ENCODE results near the gene PRKCZ.
A peak's percentile ranks its signal among the peaks of the same experiment; 100 is the strongest.

Gene PRKCZ

DNA sequence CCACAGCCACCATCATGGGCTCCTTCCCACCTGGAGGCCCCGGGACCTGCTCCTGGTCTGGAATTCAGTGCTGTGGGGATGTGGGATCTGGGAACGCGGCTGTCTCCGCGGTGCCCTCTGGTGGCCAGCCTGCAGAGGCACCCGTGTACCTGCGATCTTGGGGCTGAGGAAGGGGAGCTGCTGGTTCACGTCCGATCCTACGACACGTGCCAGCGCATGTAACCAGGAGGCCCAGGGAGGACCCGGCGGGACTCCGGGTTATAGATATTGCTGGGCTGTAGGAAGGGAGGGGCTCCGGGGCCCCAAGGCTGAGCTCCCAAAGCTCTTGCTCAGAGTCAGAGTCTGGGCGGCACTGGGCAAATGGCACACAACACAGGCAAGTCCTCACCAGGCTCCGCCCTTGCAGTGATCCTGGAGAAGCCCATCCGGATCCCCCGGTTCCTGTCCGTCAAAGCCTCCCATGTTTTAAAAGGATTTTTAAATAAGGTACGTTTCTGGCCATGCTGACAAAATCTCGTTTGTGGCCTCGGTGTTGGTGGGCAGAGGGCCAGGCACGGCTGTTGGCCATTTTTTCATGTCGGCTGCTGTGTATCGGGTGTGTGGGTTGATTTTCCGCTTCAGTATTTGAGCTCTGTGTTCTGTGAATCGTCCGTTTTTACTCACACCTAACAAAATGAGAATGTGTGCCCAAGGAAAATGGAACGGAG, 124.3 kb downstream of the PRKCZ start:
- Mint-ChIP-seq H3K4me3 (peak overlapping the region in 1 of 3 experiments; percentile 28), H3K27me3 (ENCODE audit: low read depth) (peaks cover 7% of the 10 kb centered on the region), H3K36me3 (ENCODE audit: low read depth) (peaks cover 4% of the 10 kb centered on the region), H3K9me3 (no peaks in the 10 kb centered on the region), H3K4me1 (peaks cover 29% of the 10 kb centered on the region), H3K27ac (peak overlapping the region in 1 of 3 experiments; percentile 23)
- TF ChIP-seq, protein P1, sequence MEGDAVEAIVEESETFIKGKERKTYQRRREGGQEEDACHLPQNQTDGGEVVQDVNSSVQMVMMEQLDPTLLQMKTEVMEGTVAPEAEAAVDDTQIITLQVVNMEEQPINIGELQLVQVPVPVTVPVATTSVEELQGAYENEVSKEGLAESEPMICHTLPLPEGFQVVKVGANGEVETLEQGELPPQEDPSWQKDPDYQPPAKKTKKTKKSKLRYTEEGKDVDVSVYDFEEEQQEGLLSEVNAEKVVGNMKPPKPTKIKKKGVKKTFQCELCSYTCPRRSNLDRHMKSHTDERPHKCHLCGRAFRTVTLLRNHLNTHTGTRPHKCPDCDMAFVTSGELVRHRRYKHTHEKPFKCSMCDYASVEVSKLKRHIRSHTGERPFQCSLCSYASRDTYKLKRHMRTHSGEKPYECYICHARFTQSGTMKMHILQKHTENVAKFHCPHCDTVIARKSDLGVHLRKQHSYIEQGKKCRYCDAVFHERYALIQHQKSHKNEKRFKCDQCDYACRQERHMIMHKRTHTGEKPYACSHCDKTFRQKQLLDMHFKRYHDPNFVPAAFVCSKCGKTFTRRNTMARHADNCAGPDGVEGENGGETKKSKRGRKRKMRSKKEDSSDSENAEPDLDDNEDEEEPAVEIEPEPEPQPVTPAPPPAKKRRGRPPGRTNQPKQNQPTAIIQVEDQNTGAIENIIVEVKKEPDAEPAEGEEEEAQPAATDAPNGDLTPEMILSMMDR (IDR thresholded peaks at IDR 0.05; ENCODE audit: unreplicated experiment in 3 of 3): peak; percentile 87 to 89 (median 88)

DNA sequence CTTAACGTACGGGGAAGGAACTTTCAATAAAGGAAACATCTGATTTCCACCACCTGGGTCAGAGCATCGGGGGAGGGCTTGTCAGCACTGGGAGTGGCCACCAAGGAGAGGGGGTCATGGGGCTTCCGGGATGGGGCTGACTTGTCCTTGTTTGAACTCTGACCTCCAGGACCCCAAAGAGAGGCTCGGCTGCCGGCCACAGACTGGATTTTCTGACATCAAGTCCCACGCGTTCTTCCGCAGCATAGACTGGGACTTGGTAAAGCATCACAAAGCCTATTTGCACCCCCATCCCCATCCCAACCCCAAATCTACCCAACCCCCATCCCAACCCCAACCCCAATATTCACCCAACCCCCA, 124.8 kb downstream of the PRKCZ start:
- no peaks in the 10 kb centered on the region for H3K9me3 Mint-ChIP-seq
- peak overlapping the region in 1 of 3 experiments; percentile 23 for H3K27ac Mint-ChIP-seq
- H3K36me3 Mint-ChIP-seq (ENCODE audit: low read depth): peaks cover 7% of the 10 kb centered on the region
- H3K4me1 Mint-ChIP-seq: peaks cover 30% of the 10 kb centered on the region
- H3K27me3 Mint-ChIP-seq (ENCODE audit: low read depth): peaks cover 7% of the 10 kb centered on the region
- peak overlapping the region in 1 of 3 experiments; percentile 28 for H3K4me3 Mint-ChIP-seq
- TF ChIP-seq, protein P1 (IDR thresholded peaks at IDR 0.05; ENCODE audit: unreplicated experiment in 3 of 3): no peak

DNA sequence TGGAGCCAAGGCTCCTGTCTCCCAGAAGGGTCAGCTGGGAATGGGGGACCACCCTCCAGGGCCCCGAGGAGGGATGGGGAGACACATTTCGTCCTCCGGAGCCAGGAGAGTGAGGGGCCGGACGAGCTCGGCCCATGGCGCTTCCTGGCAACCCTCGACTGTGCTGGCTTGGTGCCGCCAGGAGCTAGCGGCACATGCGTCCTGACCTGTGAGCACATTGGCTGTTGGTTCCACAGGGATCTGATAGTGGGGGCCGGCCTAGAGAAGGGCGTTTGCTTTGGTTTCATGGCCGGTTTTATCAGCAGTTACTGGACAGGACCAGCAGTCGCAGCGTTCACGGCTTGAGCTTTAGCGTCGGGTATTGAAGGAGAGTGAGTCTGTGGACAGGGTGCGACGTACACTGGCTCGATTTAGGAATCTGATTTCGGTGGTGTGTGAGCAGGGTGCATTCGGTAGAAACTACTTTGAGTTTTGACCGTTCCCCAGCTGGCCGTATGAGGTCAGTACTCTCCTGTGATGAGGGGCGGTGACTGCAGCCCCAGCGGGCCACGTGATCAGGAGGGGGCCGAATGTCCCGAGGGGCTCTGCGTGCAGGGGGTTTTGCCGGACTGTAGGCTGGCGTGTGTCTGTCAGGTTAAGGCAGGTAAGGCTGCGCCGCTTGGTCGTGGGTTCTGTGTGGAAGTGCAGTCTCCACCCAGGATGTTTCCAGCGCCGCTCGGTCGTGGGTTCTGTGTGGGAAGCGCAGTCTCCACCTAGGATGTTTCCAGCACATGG, 125.7 kb downstream of the PRKCZ start:
- H3K4me1 Mint-ChIP-seq: peaks cover 25% of the 10 kb centered on the region
- H3K4me3 Mint-ChIP-seq: no peak overlapping the region
- H3K36me3 Mint-ChIP-seq (ENCODE audit: low read depth): peaks cover 7% of the 10 kb centered on the region
- peaks cover 3% of the 10 kb centered on the region for H3K27me3 Mint-ChIP-seq (ENCODE audit: low read depth)
- H3K27ac Mint-ChIP-seq: peak overlapping the region in 2 of 3 experiments; percentile 29 to 69
- no peaks in the 10 kb centered on the region for H3K9me3 Mint-ChIP-seq
- TF ChIP-seq, protein P1 (IDR thresholded peaks at IDR 0.05; ENCODE audit: unreplicated experiment in 3 of 3): no peak

DNA sequence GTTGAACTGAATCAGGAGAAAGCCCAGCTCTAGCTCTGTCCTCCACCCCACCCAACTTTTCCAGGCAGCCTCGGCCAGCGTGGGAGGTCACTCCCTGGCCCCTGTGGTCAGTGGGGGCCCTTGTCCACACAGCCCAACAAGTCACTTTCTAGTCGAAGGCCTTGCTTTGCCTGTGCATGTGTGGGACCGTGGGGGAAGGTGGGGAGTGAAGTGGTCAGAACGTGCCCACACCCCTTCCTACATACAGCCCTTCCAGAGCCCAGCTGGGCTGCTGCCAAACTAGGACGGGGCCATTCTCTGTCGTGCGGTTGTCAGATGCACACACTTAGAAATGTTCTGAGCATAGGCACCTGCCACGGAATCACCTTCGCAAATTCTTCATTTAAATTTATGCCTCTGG, 126.4 kb downstream of the PRKCZ start:
- TF ChIP-seq, protein P1 (IDR thresholded peaks at IDR 0.05; ENCODE audit: unreplicated experiment in 3 of 3): no peak
- Mint-ChIP-seq H3K4me1 (peaks cover 25% of the 10 kb centered on the region), H3K27ac (peak overlapping the region in 1 of 3 experiments; percentile 69), H3K4me3 (no peak overlapping the region), H3K36me3 (ENCODE audit: low read depth) (peaks cover 7% of the 10 kb centered on the region), H3K9me3 (no peaks in the 10 kb centered on the region), H3K27me3 (ENCODE audit: low read depth) (peaks cover 3% of the 10 kb centered on the region)

DNA sequence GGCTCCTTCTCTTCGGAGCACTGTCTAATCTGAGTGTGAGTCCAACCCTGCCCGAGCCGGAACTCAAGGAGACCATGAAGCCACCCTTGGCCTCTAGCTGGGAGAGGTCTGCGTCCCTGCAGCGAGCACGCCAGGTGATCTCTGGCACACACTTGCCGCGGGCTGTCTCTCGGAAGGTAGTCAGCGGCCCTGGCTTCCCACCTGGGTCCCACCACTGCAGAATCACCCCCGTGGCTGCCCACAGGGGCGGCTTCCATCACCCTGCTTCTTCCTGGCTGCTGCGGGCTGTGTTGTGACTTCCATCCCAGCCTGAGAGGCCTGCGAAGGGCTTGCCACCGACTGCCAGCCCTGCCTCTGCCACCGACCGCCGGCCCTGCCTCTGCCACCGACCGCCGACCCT, 127.3 kb downstream of the PRKCZ start:
- Mint-ChIP-seq H3K27me3 (ENCODE audit: low read depth) (peaks cover 3% of the 10 kb centered on the region), H3K27ac (no peak overlapping the region), H3K4me3 (no peak overlapping the region), H3K36me3 (ENCODE audit: low read depth) (peaks cover 8% of the 10 kb centered on the region), H3K4me1 (peaks cover 25% of the 10 kb centered on the region), H3K9me3 (no peaks in the 10 kb centered on the region)
- TF ChIP-seq, protein P1 (IDR thresholded peaks at IDR 0.05; ENCODE audit: unreplicated experiment in 3 of 3): no peak
